Left cardiac atrium (tissue), 4 donors: Measurements from ENCODE around the gene IGFBP7. TPM values are rescaled to one million over a fixed set of nuclear protein-coding genes. Genes with fewer than 3 reads are reported as not detected.

Source experiments
- ATAC-seq, 2 donors: fragments of 200-7000 bp; cut with Tn5 transposase; one replicate each; pipeline ENCODE4 v1.9.1; 2020; ENCODE audit warnings: mild to moderate bottlenecking in 2 of 2, moderate library complexity in 2 of 2
- DNase-seq: peaks from one replicate; pipeline ENCODE4 v3.0.0-alpha.2; 2020
- intact Hi-C, 2 donors: fragments of 100-400 bp; cut with DNase I; formaldehyde crosslinking; loops; one replicate each; pipeline versions ENCODE4 v1.14.1 to v1.15.1; 2022 to 2023
- total RNA-seq, 2 donors: library from RNA; stranded (reverse); fragmentation: NEBNext Ultra II Directional; extraction: Animal tissue kit (Norgen Biotek cat#: 25700); gene quantifications; one replicate each; pipeline ENCODE4 v1.2.1, GENCODE V29; 2021
- donor health status: DM: no; HTN: yes; CAD: no.
- donor health status: DM: no; HTN: yes; CAD: no; lungs with severe emphysema.
- donor health status: DM: yes; HTN: yes; CAD: no.
- donor health status: Dilated cardiomyopathy.

The IGFBP7 gene
- total RNA-seq, 2 donors from 2014 or later, result 580 to 792 TPM

GRCh38 chr4:57132743-57133137, 22.6 kb upstream of the IGFBP7 start:
- DNase-seq, result no peak
- intact Hi-C loops, result no loop called here
- ATAC-seq, result no peak

- DNase-seq (no peak), ATAC-seq (no peak)
- intact Hi-C loops, result no loop called here
Measured at GRCh38 chr4:57131849-57132742, 21.9 kb upstream of the IGFBP7 start.

- no peak for DNase-seq
- intact Hi-C loops, result no loop called here
- ATAC-seq, result no peak
Measured at GRCh38 chr4:57129477-57129876, 19.3 kb upstream of the IGFBP7 start.

- no peak for ATAC-seq
Measured at GRCh38 chr4:57127361-57127760, 17.2 kb upstream of the IGFBP7 start.

GRCh38 chr4:57125996-57126395, 15.8 kb upstream of the IGFBP7 start:
- intact Hi-C loops, result no loop called here
- DNase-seq, result no peak
- ATAC-seq, result no peak

More at GRCh38 chr4:57127361-57127760, 17.2 kb upstream of the IGFBP7 start:
- DNase-seq, result no peak
- intact Hi-C loops, result no loop called here

- intact Hi-C loops, result no loop called here
- ATAC-seq (no peak), DNase-seq (no peak)
Measured at GRCh38 chr4:57124145-57124544, 14.0 kb upstream of the IGFBP7 start.

GRCh38 chr4:57122959-57123358, 12.8 kb upstream of the IGFBP7 start:
- DNase-seq, result no peak
- intact Hi-C loops, result no loop called here
- ATAC-seq, result no peak

- intact Hi-C loops, result loop anchor here in 1 of 2 donors (10.0 kb wide), 1 partner anchor 214 kb away; the partner anchor contains the start of gene REST
- ATAC-seq (peak; percentile 95 to 97), DNase-seq (peak; percentile 68)
Measured at GRCh38 chr4:57119054-57119651, 9.0 kb upstream of the IGFBP7 start.

GRCh38 chr4:57117491-57117890, 7.3 kb upstream of the IGFBP7 start:
- no peak for DNase-seq
- no peak for ATAC-seq
- intact Hi-C loops, result loop anchor here in 1 of 2 donors (10.0 kb wide), 1 partner anchor 213 kb away; the partner anchor contains the start of gene REST

GRCh38 chr4:57116245-57116644, 6.1 kb upstream of the IGFBP7 start:
- DNase-seq (no peak), ATAC-seq (no peak)
- intact Hi-C loops, result loop anchor here in 1 of 2 donors (10.0 kb wide), 1 partner anchor 211 kb away; the partner anchor contains the start of gene REST

- ATAC-seq (no peak), DNase-seq (no peak)
- intact Hi-C loops, result loop anchor here in 1 of 2 donors (5.0 to 10.0 kb wide), 2 partner anchors 73 to 210 kb away; partner anchors contain the start of gene REST
Measured at GRCh38 chr4:57114973-57115372, 4.8 kb upstream of the IGFBP7 start.

- intact Hi-C loops, result loop anchor here in 1 of 2 donors (5.0 to 10.0 kb wide), 2 partner anchors 72 to 209 kb away; partner anchors contain the start of gene REST
- ATAC-seq (no peak), DNase-seq (no peak)
Measured at GRCh38 chr4:57113870-57114269, 3.7 kb upstream of the IGFBP7 start.

GRCh38 chr4:57110640-57111511, 691 bp upstream of the IGFBP7 start:
- DNase-seq (peak; percentile 46), ATAC-seq (peak; percentile 54 to 65)
- intact Hi-C loops, result loop anchor here in 1 of 2 donors (5.0 to 10.0 kb wide), 2 partner anchors 69 to 206 kb away; partner anchors contain the start of gene REST

- intact Hi-C loops, result loop anchor here in 1 of 2 donors (10.0 kb wide), 1 partner anchor 65 kb away; no protein-coding TSS in a partner anchor
- ATAC-seq (peak in 1 of 2 donors; percentile 8), DNase-seq (no peak)
Measured at GRCh38 chr4:57109411-57109846, 756 bp downstream of the IGFBP7 start.

GRCh38 chr4:57106181-57106580, 4.0 kb downstream of the IGFBP7 start:
- ATAC-seq (no peak), DNase-seq (no peak)
- intact Hi-C loops, result loop anchor here in 1 of 2 donors (10.0 kb wide), 1 partner anchor 61 kb away; no protein-coding TSS in a partner anchor

- intact Hi-C loops, result loop anchor here in 1 of 2 donors (10.0 kb wide), 1 partner anchor 60 kb away; no protein-coding TSS in a partner anchor
- no peak for DNase-seq
- ATAC-seq, result no peak
Measured at GRCh38 chr4:57104706-57105560, 5.3 kb downstream of the IGFBP7 start.

- intact Hi-C loops, result loop anchor here in 1 of 2 donors (10.0 kb wide), 1 partner anchor 58 kb away; no protein-coding TSS in a partner anchor
- DNase-seq, result peak; percentile 43
- peak; percentile 48 to 52 for ATAC-seq
Measured at GRCh38 chr4:57103051-57103450, 7.1 kb downstream of the IGFBP7 start.
